Neuronal stem cell (in vitro differentiated cells): ENCODE measurements around the gene DCUN1D2.
"Not testable (repeated sequence)": the region's sequence is repeated elsewhere in the genome, so short reads cannot be mapped to it uniquely, and the experiment has no call there.

Experiments used
- DNase-seq: peaks from one replicate; pipeline ENCODE4 v3.0.0-alpha.2; 2013; ENCODE audit warnings: low spot score
- H2AFZ ChIP-seq: one replicate; pipeline ENCODE4 v1.6.1; 2013; ENCODE audit warnings: mild to moderate bottlenecking, low read length, inconsistent platforms
- H2AK5ac ChIP-seq: 2 replicates; pipeline ENCODE4 v1.6.1; 2013; ENCODE audit warnings: low read depth, mild to moderate bottlenecking, inconsistent platforms, low read length, moderate library complexity, mixed read lengths
- H2BK120ac ChIP-seq: 2 replicates; pipeline ENCODE4 v1.6.1; 2013; ENCODE audit warnings: low read depth, mild to moderate bottlenecking, inconsistent platforms, low read length, moderate library complexity, mixed read lengths
- H2BK12ac ChIP-seq: one replicate; pipeline ENCODE4 v1.6.1; 2013; ENCODE audit warnings: low read length, inconsistent platforms
- H2BK15ac ChIP-seq: 2 replicates; pipeline ENCODE4 v1.6.1; 2013; ENCODE audit warnings: mild to moderate bottlenecking, low read length, inconsistent platforms, mixed read lengths
- H2BK5ac ChIP-seq: one replicate; pipeline ENCODE4 v1.6.1; 2013; ENCODE audit warnings: inconsistent platforms, mild to moderate bottlenecking, low read length, moderate library complexity
- H3K14ac ChIP-seq: one replicate; pipeline ENCODE4 v1.6.1; 2013; ENCODE audit warnings: low read length, inconsistent platforms
- H3K18ac ChIP-seq: 2 replicates; pipeline ENCODE4 v1.6.1; 2013; ENCODE audit warnings: low read length, inconsistent platforms
- H3K23ac ChIP-seq: 2 replicates; pipeline ENCODE4 v1.6.1; 2013; ENCODE audit warnings: low read depth, mild to moderate bottlenecking, mixed read lengths, low read length, inconsistent platforms; ENCODE audit not compliant: poor library complexity
- H3K27ac ChIP-seq: replicated peaks from 3 replicates; pipeline ENCODE4 v1.5.1; 2013; ENCODE audit warnings: low read length, inconsistent platforms
- H3K27me3 ChIP-seq, 3 experiments: 2 replicates each; pipeline ENCODE4 v1.6.1; 2013; ENCODE audit warnings: low read length in 3 of 3, mild to moderate bottlenecking in 2 of 3, inconsistent platforms in 1 of 3, low read depth in 1 of 3, mixed read lengths in 1 of 3, moderate library complexity in 1 of 3; ENCODE audit not compliant: control insufficient read depth in 3 of 3, insufficient read depth in 3 of 3
- H3K36me3 ChIP-seq, 2 donors: replicated peaks in 1 of 2; 2 replicates each; pipeline ENCODE4 v1.6.1; 2013; ENCODE audit warnings: low read length in 2 of 2; ENCODE audit not compliant: control insufficient read depth in 2 of 2, insufficient read depth in 2 of 2
- H3K4ac ChIP-seq: 2 replicates; pipeline ENCODE4 v1.6.1; 2013; ENCODE audit warnings: inconsistent platforms, mild to moderate bottlenecking, low read length, moderate library complexity
- H3K4me1 ChIP-seq, 2 donors: 1 replicate in 1 of 2; 2 replicates in 1 of 2; pipeline ENCODE4 v1.6.1; 2013; ENCODE audit warnings: low read length in 2 of 2, low read depth in 1 of 2; ENCODE audit not compliant: control insufficient read depth in 2 of 2, insufficient read depth in 1 of 2
- H3K4me2 ChIP-seq: one replicate; pipeline ENCODE4 v1.6.1; 2013; ENCODE audit warnings: mild to moderate bottlenecking, low read length, inconsistent platforms; ENCODE audit not compliant: insufficient read depth, poor library complexity, severe bottlenecking
- H3K4me3 ChIP-seq, 2 donors: 2 replicates each; pipeline ENCODE4 v1.5.1; 2013; ENCODE audit warnings: low read length in 2 of 2, mild to moderate bottlenecking in 2 of 2, inconsistent platforms in 1 of 2, moderate library complexity in 1 of 2
- H3K79me1 ChIP-seq: one replicate; pipeline ENCODE4 v1.6.1; 2013; ENCODE audit warnings: low read depth, mild to moderate bottlenecking, inconsistent platforms, low read length, moderate library complexity
- H3K9ac ChIP-seq: one replicate; pipeline ENCODE4 v1.6.1; 2013; ENCODE audit warnings: mild to moderate bottlenecking, low read depth, low read length, inconsistent platforms; ENCODE audit not compliant: poor library complexity
- H3K9me3 ChIP-seq, 2 donors: replicated peaks in 1 of 2; 2 replicates each; pipeline versions ENCODE3 to v1.6.1; 2013; ENCODE audit warnings: low read length in 2 of 2, mild to moderate bottlenecking in 2 of 2, inconsistent platforms in 1 of 2, low read depth in 1 of 2, mixed read lengths in 1 of 2, moderate library complexity in 1 of 2; ENCODE audit not compliant: control insufficient read depth in 2 of 2, insufficient read depth in 1 of 2
- H4K8ac ChIP-seq: one replicate; pipeline ENCODE4 v1.6.1; 2013; ENCODE audit warnings: low read depth, mild to moderate bottlenecking, inconsistent platforms, low read length, moderate library complexity
- H4K91ac ChIP-seq: one replicate; pipeline ENCODE4 v1.6.1; 2013; ENCODE audit warnings: low read length, low read depth, mild to moderate bottlenecking, inconsistent platforms; ENCODE audit not compliant: poor library complexity
- WGBS, 2 donors: extraction: QIAGEN DNeasy Blood & Tissue Kit; methylation state at CpG; one replicate each; pipeline ENCODE4 v1.1.7; 2013; ENCODE audit warnings: missing lambda C conversion rate in 2 of 2, mixed read lengths in 1 of 2; ENCODE audit not compliant: insufficient read length in 2 of 2, insufficient replicate concordance in 1 of 2; ENCODE audit errors: extremely low coverage in 2 of 2; 5-methylcytosine and 5-hydroxymethylcytosine counted together

DCUN1D2 gene

GRCh38 chr13:113435907-113436306 lies 54.6 kb downstream of the DCUN1D2 start:
- not testable (repeated sequence) for H2BK12ac ChIP-seq, H3K79me1 ChIP-seq, H2BK120ac ChIP-seq, H2AFZ ChIP-seq, H3K4me2 ChIP-seq, H3K4ac ChIP-seq, H3K27ac ChIP-seq, DNase-seq, H4K91ac ChIP-seq, H3K4me1 ChIP-seq, H2BK15ac ChIP-seq, H3K9me3 ChIP-seq, H3K36me3 ChIP-seq, H2AK5ac ChIP-seq, H3K14ac ChIP-seq, H3K23ac ChIP-seq, H3K9ac ChIP-seq, H3K27me3 ChIP-seq, H4K8ac ChIP-seq, H3K4me3 ChIP-seq, H2BK5ac ChIP-seq, H3K18ac ChIP-seq
- no CpG with 5 or more reads among the region's 15 CpGs for WGBS, 2 donors

GRCh38 chr13:113433391-113433916 lies 57.1 kb downstream of the DCUN1D2 start:
- H3K4me1 ChIP-seq = no peaks in the 10 kb centered on the region

GRCh38 chr13:113432506-113433270 lies 57.8 kb downstream of the DCUN1D2 start:
- Histone ChIP-seq H2BK5ac (no peak overlapping the region), H3K4me1 (no peaks in the 10 kb centered on the region), H3K79me1 (no peaks in the 10 kb centered on the region), H3K9ac (peak overlapping the region; percentile 27), H2BK15ac (no peak overlapping the region), H4K91ac (no peak overlapping the region), H3K4me3 (no peak overlapping the region), H3K14ac (no peak overlapping the region), H3K4me2 (no peak overlapping the region), H2AFZ (no peak overlapping the region), H2BK12ac (no peak overlapping the region), H3K23ac (no peak overlapping the region), H3K27me3 (no peaks in the 10 kb centered on the region), H4K8ac (no peak overlapping the region), H3K27ac (no peak overlapping the region), H3K4ac (no peak overlapping the region), H3K9me3 (peaks cover 0 to 2% of the 10 kb centered on the region in 2 donors), H2BK120ac (no peak overlapping the region), H2AK5ac (no peak overlapping the region), H3K18ac (peak overlapping the region; percentile 48), H3K36me3 (no peaks in the 10 kb centered on the region)
- WGBS, 2 donors = no CpG with 5 or more reads among the region's 34 CpGs
- no peak for DNase-seq

More at GRCh38 chr13:113433391-113433916, 57.1 kb downstream of the DCUN1D2 start:
- H3K4me3 ChIP-seq = no peak overlapping the region
- H3K23ac ChIP-seq = no peak overlapping the region
- peaks cover 0 to 2% of the 10 kb centered on the region in 2 donors for H3K9me3 ChIP-seq
- no peak overlapping the region for H2BK15ac ChIP-seq
- no peaks in the 10 kb centered on the region for H3K27me3 ChIP-seq
- H2BK12ac ChIP-seq = no peak overlapping the region
- no peak overlapping the region for H3K27ac ChIP-seq
- H3K14ac ChIP-seq = no peak overlapping the region
- WGBS, 2 donors = no CpG with 5 or more reads among the region's 21 CpGs
- H3K4ac ChIP-seq = no peak overlapping the region
- no peak overlapping the region for H4K8ac ChIP-seq
- no peak overlapping the region for H3K4me2 ChIP-seq
- H3K79me1 ChIP-seq = no peaks in the 10 kb centered on the region
- peak overlapping the region; percentile 28 for H3K18ac ChIP-seq
- H4K91ac ChIP-seq = no peak overlapping the region
- H3K9ac ChIP-seq = no peak overlapping the region
- H2BK120ac ChIP-seq = no peak overlapping the region
- no peak for DNase-seq
- no peak overlapping the region for H2BK5ac ChIP-seq
- no peak overlapping the region for H2AK5ac ChIP-seq
- no peaks in the 10 kb centered on the region for H3K36me3 ChIP-seq
- no peak overlapping the region for H2AFZ ChIP-seq

- no peaks in the 10 kb centered on the region for H3K27me3 ChIP-seq
- peak overlapping the region; percentile 26 for H2BK15ac ChIP-seq
- peak overlapping the region; percentile 75 for H2BK5ac ChIP-seq
- H2AK5ac ChIP-seq = no peak overlapping the region
- DNase-seq = no peak
- peak overlapping the region; percentile 98 for H3K4ac ChIP-seq
- H4K91ac ChIP-seq = no peak overlapping the region
- peak overlapping the region; percentile 50 for H3K9ac ChIP-seq
- H3K4me1 ChIP-seq = peaks cover 0 to 8% of the 10 kb centered on the region in 2 donors
- peak overlapping the region; percentile 82 for H3K14ac ChIP-seq
- H2BK120ac ChIP-seq = no peak overlapping the region
- H3K4me2 ChIP-seq = no peak overlapping the region
- no peaks in the 10 kb centered on the region for H3K79me1 ChIP-seq
- no peak overlapping the region for H2BK12ac ChIP-seq
- peak overlapping the region; percentile 89 for H3K23ac ChIP-seq
- H3K9me3 ChIP-seq = peaks cover 0 to 2% of the 10 kb centered on the region in 2 donors
- no peaks in the 10 kb centered on the region for H3K36me3 ChIP-seq
- WGBS, 2 donors = no CpG with 5 or more reads among the region's 22 CpGs
- H4K8ac ChIP-seq = no peak overlapping the region
- H3K27ac ChIP-seq = no peak overlapping the region
- H2AFZ ChIP-seq = no peak overlapping the region
- H3K4me3 ChIP-seq = no peak overlapping the region
- peak overlapping the region; percentile 83 for H3K18ac ChIP-seq
Observed at GRCh38 chr13:113431171-113431570, 59.3 kb downstream of the DCUN1D2 start.
